Thyroid gland (tissue), 4 donors: ENCODE measurements around the gene ZNF205.
A peak's percentile ranks its signal among the peaks of the same experiment; 100 is the strongest.

ENCODE experiments used
- POLR2A ChIP-seq, 2 donors: fragments of 450-650 bp; IDR thresholded peaks; one replicate each; pipeline ENCODE4 v1.6.1; 2017; ENCODE audit warnings: antibody characterized with exemption in 2 of 2, mild to moderate bottlenecking in 2 of 2, moderate library complexity in 1 of 2
- TF ChIP-seq, protein P1 (sequence below), 6 experiments: fragments of 200-600 bp in 3 of 6; fragments of 450-650 bp in 3 of 6; sonication (generic) in 3 of 6; IDR thresholded peaks; one replicate each; pipeline ENCODE4 v1.5.1; 2016 to 2019; ENCODE audit warnings: antibody characterized with exemption in 6 of 6, mild to moderate bottlenecking in 2 of 6, inconsistent platforms in 1 of 6, moderate library complexity in 1 of 6

DNA sequence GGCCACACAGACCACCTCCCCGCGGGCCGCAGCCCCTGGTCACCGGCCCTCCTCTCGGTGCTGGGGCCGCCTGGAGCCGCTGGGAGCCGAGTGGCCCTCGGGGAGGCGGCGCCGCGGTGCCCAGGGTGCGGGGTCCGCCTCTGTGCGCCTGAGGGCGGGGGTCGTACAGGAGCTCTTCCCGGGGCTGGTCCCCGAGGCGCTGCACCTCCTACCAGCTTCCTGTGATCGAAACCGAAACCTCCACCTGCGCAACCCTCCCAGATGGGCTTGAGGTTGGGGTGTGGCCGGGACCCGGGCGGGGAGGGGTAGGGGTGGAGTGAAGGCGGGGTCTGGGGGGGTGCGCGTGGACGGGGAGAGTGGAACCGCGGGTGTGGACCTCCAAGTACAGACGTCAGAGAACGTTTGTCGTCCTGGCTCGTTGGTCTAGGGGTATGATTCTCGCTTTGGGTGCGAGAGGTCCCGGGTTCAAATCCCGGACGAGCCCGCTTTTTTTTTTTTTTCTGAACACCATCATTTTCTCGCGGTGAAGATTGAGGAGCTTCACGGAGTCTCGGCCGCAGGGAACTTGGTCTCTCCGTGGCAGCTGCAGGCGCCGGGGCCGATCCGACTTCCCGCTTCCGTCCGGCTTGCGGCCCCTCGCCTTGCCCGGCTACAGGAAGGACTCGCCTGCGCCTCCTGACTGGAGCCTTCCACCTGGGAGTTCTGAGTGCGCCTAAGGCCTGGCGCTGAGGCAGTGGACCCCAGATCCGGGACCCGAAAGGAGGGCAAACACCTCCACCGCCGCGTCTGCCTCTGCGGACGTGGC is 46.3 kb downstream of the ZNF205 start:
- TF ChIP-seq, protein P1, sequence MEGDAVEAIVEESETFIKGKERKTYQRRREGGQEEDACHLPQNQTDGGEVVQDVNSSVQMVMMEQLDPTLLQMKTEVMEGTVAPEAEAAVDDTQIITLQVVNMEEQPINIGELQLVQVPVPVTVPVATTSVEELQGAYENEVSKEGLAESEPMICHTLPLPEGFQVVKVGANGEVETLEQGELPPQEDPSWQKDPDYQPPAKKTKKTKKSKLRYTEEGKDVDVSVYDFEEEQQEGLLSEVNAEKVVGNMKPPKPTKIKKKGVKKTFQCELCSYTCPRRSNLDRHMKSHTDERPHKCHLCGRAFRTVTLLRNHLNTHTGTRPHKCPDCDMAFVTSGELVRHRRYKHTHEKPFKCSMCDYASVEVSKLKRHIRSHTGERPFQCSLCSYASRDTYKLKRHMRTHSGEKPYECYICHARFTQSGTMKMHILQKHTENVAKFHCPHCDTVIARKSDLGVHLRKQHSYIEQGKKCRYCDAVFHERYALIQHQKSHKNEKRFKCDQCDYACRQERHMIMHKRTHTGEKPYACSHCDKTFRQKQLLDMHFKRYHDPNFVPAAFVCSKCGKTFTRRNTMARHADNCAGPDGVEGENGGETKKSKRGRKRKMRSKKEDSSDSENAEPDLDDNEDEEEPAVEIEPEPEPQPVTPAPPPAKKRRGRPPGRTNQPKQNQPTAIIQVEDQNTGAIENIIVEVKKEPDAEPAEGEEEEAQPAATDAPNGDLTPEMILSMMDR (IDR thresholded peaks at IDR 0.05) = no peak
- TF ChIP-seq POLR2A (IDR thresholded peaks at IDR 0.05) = peak in 1 of 2 donors; percentile 62
